Measurements from ENCODE around the gene LRRN2.

Gene LRRN2

DNA sequence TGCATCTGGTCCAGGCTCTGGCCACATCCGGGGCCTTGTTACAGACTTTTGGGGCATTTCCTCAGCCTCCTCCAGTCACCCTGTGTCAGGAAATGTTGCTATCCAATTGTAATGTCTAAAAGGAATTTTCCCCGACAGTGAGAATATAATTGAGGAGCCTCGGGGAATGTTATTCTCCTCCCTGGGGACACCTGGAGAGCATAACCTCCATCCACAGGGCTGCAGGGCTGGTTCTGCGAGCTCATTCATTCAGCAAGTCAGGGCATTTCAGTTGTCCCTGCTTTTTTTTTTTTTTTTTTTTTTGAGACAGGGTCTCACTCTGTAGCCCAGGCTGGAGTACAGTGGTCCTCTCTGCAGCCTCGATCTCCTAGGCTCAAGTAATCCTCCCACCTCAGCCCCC lies 96.7 kb downstream of the LRRN2 start:
- no peak for TF ChIP-seq POLR2A (IDR thresholded peaks at IDR 0.05; ENCODE audit: low read depth, low read length)
- no peak for TF ChIP-seq PAX5 (IDR thresholded peaks at IDR 0.05; ENCODE audit: insufficient read depth, low read length, severe bottlenecking)
- no peak for TF ChIP-seq TAF1 (IDR thresholded peaks at IDR 0.05; ENCODE audit: low read depth, low read length)
- no peak for TF ChIP-seq POU2F2 (IDR thresholded peaks at IDR 0.05; ENCODE audit: low read depth, low read length)
- TF ChIP-seq POLR2AphosphoS5 (IDR thresholded peaks at IDR 0.05; ENCODE audit: low read depth, low read length), result no peak
- no peak for TF ChIP-seq SPI1 (IDR thresholded peaks at IDR 0.05; ENCODE audit: low read depth, low read length)
- FAIRE-seq, result no peak
- DNase-seq (ENCODE audit: insufficient read length, low spot score), result no peak

DNA sequence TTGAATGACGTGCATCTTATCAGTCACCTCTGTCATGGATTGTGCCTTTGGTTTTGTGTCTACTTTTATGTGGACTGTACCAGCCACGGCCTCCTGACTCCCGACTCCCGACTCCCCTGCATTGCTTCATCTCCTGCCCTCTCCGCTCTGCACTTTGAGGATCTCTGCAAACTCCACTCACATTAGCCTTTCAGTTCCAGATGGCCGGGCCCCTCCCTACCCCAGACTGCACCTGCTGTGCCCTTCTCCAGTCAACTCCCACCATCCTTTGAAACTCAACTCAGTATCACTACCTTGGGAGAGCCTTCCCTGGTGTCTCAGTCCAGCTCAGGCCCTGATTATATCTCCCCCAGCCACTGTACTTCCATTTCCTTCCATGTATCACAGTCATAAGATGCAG lies 97.9 kb downstream of the LRRN2 start:
- no peak for DNase-seq (ENCODE audit: insufficient read length, low spot score)
- FAIRE-seq, result no peak
- TF ChIP-seq TAF1 (IDR thresholded peaks at IDR 0.05; ENCODE audit: low read depth, low read length), result no peak
- TF ChIP-seq POLR2A (IDR thresholded peaks at IDR 0.05; ENCODE audit: low read depth, low read length), result no peak
- TF ChIP-seq POU2F2 (IDR thresholded peaks at IDR 0.05; ENCODE audit: low read depth, low read length), result no peak
- no peak for TF ChIP-seq PAX5 (IDR thresholded peaks at IDR 0.05; ENCODE audit: insufficient read depth, low read length, severe bottlenecking)
- TF ChIP-seq SPI1 (IDR thresholded peaks at IDR 0.05; ENCODE audit: low read depth, low read length), result no peak
- TF ChIP-seq POLR2AphosphoS5 (IDR thresholded peaks at IDR 0.05; ENCODE audit: low read depth, low read length), result no peak

DNA sequence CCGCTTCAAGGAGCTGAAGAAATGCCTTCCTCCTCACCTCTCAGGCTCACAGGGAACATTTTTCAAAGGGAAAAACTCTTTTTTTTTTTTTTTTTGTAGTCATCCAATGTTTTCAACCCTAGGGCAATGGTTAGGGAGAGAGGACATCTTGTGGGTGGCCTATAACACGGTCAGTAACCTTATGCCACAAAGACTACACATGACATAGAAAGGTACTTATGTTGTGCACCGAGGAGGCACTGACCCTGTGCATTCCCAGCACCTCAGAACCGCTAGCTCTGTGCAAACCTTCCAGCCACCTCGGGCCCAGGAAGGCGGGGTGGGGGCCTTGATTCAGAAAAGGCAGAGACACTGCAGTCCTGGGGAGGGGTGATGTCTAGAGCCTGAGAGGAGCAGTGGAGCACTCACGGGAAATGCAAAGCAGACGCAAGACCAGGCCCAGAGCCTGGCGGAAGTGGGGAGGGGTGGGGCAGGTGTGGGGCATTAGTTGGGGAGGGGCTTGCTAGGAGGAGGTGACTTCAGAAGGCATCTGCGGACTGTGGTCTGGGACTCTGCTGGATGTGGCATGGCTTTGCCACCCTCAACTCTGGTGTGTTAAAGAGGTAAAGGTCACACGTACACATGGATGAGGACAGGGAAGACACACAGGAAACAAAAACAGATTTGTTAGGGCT lies 100.7 kb downstream of the LRRN2 start:
- FAIRE-seq, result peak; percentile 55
- TF ChIP-seq TAF1 (IDR thresholded peaks at IDR 0.05; ENCODE audit: low read depth, low read length), result no peak
- no peak for TF ChIP-seq SPI1 (IDR thresholded peaks at IDR 0.05; ENCODE audit: low read depth, low read length)
- TF ChIP-seq POLR2A (IDR thresholded peaks at IDR 0.05; ENCODE audit: low read depth, low read length), result no peak
- TF ChIP-seq PAX5 (IDR thresholded peaks at IDR 0.05; ENCODE audit: insufficient read depth, low read length, severe bottlenecking), result no peak
- no peak for TF ChIP-seq POU2F2 (IDR thresholded peaks at IDR 0.05; ENCODE audit: low read depth, low read length)
- TF ChIP-seq POLR2AphosphoS5 (IDR thresholded peaks at IDR 0.05; ENCODE audit: low read depth, low read length), result no peak

DNA sequence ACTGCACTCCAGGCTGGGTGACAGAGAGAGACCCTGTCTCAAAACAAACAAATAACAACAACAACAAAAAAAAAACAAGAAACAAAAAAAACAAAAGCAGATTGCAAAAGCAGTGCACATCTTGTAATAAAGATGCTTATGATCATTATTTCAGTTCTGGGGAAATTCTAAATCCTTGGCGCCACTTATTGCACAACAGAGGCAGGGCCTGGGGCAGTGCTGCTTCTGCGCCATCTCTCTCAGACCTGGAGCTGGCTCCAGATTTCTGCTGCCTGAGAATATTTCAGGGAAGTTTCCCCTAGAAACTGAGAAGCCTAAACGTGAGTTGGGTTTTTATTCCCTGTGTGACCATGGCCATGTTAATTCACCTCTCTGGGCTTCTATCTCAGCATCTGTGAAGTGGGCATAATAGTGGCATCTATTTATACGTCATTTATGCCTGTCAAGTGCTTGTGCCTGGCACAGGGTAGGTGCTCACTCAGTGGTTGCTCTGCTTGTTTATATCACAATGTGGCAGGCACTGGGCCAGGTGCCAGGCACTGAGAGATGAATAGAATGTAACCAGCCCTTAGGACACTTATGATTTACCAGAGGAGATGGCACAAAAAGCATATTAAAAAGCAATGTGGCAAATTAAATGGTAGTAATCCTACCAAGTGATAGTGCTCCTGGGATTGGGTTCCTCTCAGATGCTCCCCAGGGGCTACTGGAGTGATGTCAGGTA lies 101.5 kb downstream of the LRRN2 start:
- FAIRE-seq (no peak), DNase-seq (ENCODE audit: insufficient read length, low spot score) (no peak)
- no peak for TF ChIP-seq POLR2AphosphoS5 (IDR thresholded peaks at IDR 0.05; ENCODE audit: low read depth, low read length)
- TF ChIP-seq POU2F2 (IDR thresholded peaks at IDR 0.05; ENCODE audit: low read depth, low read length), result no peak
- no peak for TF ChIP-seq POLR2A (IDR thresholded peaks at IDR 0.05; ENCODE audit: low read depth, low read length)
- TF ChIP-seq PAX5 (IDR thresholded peaks at IDR 0.05; ENCODE audit: insufficient read depth, low read length, severe bottlenecking), result no peak
- no peak for TF ChIP-seq TAF1 (IDR thresholded peaks at IDR 0.05; ENCODE audit: low read depth, low read length)
- TF ChIP-seq SPI1 (IDR thresholded peaks at IDR 0.05; ENCODE audit: low read depth, low read length), result no peak

More for the DNA sequence above, 100.7 kb downstream of the LRRN2 start:
- DNase-seq (ENCODE audit: insufficient read length, low spot score), result no peak

DNA sequence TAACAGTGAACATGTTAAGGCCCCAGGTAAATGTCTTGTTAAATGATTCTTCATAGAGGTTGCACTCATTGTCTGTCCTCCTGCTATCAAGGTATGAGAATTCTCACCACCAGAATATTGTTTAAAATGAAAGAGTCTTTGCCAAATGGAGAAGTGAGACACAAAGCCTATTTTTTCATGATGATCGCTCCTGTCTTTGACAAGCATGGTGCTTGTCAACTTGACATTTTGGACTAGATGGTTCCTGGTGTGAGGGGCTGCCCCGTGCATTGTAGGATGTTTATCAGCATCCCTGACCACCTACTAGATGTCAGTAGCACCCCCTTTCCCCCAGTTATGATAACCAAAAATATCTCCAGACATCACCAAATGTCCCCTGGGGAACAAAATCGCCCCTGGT lies 103.8 kb downstream of the LRRN2 start:
- TF ChIP-seq SPI1 (IDR thresholded peaks at IDR 0.05; ENCODE audit: low read depth, low read length) (peak; percentile 81), POLR2A (IDR thresholded peaks at IDR 0.05; ENCODE audit: low read depth, low read length) (no peak)
- FAIRE-seq, result peak; percentile 48
- no peak for DNase-seq (ENCODE audit: insufficient read length, low spot score)

DNA sequence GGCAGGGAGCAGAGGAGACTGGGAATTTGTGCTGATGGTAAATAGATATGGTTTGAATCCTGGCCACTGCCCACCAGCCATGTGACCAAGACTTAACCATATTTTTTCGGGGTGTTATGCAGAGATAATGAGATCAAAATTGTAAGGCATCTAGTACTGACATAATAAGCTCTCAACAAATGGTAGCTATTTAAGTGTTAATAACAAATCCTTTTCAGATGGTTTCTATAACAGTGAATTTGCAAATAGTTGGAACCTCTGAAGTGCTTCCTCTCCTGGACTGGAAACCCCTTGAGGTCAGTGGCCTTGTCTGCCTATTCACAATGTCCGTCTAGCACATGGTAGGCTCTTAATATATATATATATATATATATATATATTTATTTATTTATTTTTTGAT lies 104.7 kb downstream of the LRRN2 start:
- no peak for DNase-seq (ENCODE audit: insufficient read length, low spot score)
- peak; percentile 40 for FAIRE-seq
- TF ChIP-seq PAX5 (IDR thresholded peaks at IDR 0.05; ENCODE audit: insufficient read depth, low read length, severe bottlenecking), result no peak
- no peak for TF ChIP-seq POLR2AphosphoS5 (IDR thresholded peaks at IDR 0.05; ENCODE audit: low read depth, low read length)
- TF ChIP-seq POU2F2 (IDR thresholded peaks at IDR 0.05; ENCODE audit: low read depth, low read length), result no peak
- TF ChIP-seq POLR2A (IDR thresholded peaks at IDR 0.05; ENCODE audit: low read depth, low read length), result no peak
- no peak for TF ChIP-seq TAF1 (IDR thresholded peaks at IDR 0.05; ENCODE audit: low read depth, low read length)
- TF ChIP-seq SPI1 (IDR thresholded peaks at IDR 0.05; ENCODE audit: low read depth, low read length), result no peak

DNA sequence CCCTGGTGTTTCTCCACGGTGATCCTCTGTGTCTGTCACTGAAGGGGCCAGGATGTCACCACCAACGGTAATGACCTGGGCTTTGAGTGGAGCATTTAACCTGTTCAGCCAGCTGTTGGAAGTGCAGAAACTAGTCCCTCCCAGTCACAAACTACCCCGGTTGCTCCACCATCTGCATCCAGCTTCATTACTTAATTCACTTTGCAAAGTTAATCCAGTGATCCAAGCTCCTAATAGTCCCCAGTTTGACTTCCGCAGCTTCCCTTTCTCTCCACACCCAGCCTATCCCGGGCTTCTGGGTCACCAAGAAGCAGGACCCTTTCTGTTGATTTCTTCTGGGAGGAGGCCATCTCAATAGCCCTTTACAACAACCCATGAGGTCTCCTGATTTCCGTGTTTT lies 105.9 kb downstream of the LRRN2 start:
- DNase-seq (ENCODE audit: insufficient read length, low spot score) (no peak), FAIRE-seq (no peak)
- TF ChIP-seq SPI1 (IDR thresholded peaks at IDR 0.05; ENCODE audit: low read depth, low read length), result no peak
- no peak for TF ChIP-seq POLR2A (IDR thresholded peaks at IDR 0.05; ENCODE audit: low read depth, low read length)
- TF ChIP-seq PAX5 (IDR thresholded peaks at IDR 0.05; ENCODE audit: insufficient read depth, low read length, severe bottlenecking), result no peak
- TF ChIP-seq POU2F2 (IDR thresholded peaks at IDR 0.05; ENCODE audit: low read depth, low read length), result no peak
- no peak for TF ChIP-seq TAF1 (IDR thresholded peaks at IDR 0.05; ENCODE audit: low read depth, low read length)
- no peak for TF ChIP-seq POLR2AphosphoS5 (IDR thresholded peaks at IDR 0.05; ENCODE audit: low read depth, low read length)

DNA sequence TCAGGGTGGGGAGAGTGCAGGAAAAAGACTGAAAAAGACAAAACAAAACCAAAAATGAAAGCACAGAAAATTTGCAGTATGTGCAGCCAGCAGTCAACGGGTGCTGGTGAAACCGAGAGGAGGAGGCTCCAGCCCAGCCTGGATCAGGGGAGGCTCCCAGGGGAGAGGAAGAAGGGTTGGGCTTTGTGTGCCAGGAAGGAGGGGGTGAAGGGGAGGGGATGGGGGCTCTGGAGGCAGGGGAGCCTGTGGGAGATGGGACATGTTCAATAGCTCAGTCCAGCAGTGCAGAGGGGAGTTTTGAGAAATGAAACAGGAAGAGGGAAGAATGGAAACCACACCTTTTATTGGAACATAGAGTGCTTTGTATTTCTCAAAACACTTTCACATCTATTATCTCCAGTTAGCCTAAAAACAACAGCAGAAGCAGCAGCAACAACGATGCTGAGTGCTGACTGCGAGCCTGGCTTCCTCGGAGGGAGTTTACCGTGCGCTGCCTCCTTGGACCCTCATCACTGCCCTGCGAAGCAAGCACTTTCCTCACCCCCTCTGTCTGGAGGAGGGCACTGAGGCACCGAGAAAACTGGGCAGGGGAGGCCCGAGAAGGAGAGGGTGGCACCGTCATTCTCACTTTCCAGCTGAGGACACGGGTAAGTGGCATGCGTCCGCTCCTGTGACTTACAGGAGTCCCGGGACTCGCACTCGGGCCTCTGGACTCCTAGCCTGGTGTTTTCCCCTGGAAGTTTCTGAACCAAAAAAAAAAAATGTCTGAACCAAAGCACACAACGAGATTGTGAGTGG lies 106.5 kb downstream of the LRRN2 start:
- peak; percentile 84 for FAIRE-seq
- TF ChIP-seq POLR2AphosphoS5 (IDR thresholded peaks at IDR 0.05; ENCODE audit: low read depth, low read length) (no peak), POU2F2 (IDR thresholded peaks at IDR 0.05; ENCODE audit: low read depth, low read length) (no peak), SPI1 (IDR thresholded peaks at IDR 0.05; ENCODE audit: low read depth, low read length) (peak; percentile 84), TAF1 (IDR thresholded peaks at IDR 0.05; ENCODE audit: low read depth, low read length) (no peak)
- peak; percentile 47 for DNase-seq (ENCODE audit: insufficient read length, low spot score)

DNA sequence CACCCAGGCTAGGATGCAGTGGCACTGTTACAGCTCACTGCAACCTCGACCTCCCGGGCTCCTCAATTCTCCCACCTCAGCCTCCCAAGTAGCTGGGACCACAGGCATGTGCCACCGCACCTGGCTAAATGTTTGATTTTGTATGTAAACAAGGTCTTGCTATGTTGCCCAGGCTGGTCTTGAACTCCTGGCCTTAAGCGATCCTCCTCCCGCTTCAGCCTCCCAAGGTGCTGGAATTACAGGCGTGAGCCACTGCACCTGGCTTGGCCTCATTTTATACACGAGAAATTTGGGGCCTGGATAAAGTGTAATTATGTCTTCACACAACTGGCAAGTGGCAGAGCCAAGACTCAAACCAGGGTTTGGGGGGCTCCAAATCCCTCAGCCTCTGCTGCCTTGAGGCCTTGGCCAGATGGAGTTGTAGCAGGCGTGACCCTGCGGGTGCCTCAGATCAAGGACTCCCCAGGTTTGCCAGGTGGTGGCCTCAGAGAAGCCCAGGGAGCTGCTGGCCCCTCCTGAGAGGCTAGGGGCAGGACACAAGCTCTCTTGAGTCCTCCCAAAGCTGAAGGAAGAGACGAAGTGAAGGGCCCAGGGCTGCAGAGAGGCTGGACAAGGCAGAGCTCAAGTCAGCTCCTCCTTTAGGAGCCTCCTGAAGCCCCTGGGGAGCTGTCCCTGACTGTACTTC lies 107.6 kb downstream of the LRRN2 start:
- no peak for DNase-seq (ENCODE audit: insufficient read length, low spot score)
- TF ChIP-seq POU2F2 (IDR thresholded peaks at IDR 0.05; ENCODE audit: low read depth, low read length) (no peak), PAX5 (IDR thresholded peaks at IDR 0.05; ENCODE audit: insufficient read depth, low read length, severe bottlenecking) (no peak), POLR2AphosphoS5 (IDR thresholded peaks at IDR 0.05; ENCODE audit: low read depth, low read length) (no peak), POLR2A (IDR thresholded peaks at IDR 0.05; ENCODE audit: low read depth, low read length) (no peak), SPI1 (IDR thresholded peaks at IDR 0.05; ENCODE audit: low read depth, low read length) (no peak), TAF1 (IDR thresholded peaks at IDR 0.05; ENCODE audit: low read depth, low read length) (no peak)
- no peak for FAIRE-seq

All from GM12891 (cell line).